Activated CD4-positive, alpha-beta T cell treated with anti-CD3 and anti-CD28 coated beads, Interleukin-10, Interleukin-2, amounts not matched to agents 100 ng/mL and 50 ng/mL, durations not matched to agents 16 hours and 8 hours (primary cell): Measurements from ENCODE around the gene DNMT3A.
A peak's percentile ranks its signal among the peaks of the same experiment; 100 is the strongest.

Source experiments
- DNase-seq: peaks from one replicate; pipeline ENCODE4 v3.0.0-alpha.2; 2020

DNMT3A gene

GRCh38 chr2:25303633-25304236 lies 38.0 kb downstream of the DNMT3A start:
- DNase-seq, result no peak

DNA sequence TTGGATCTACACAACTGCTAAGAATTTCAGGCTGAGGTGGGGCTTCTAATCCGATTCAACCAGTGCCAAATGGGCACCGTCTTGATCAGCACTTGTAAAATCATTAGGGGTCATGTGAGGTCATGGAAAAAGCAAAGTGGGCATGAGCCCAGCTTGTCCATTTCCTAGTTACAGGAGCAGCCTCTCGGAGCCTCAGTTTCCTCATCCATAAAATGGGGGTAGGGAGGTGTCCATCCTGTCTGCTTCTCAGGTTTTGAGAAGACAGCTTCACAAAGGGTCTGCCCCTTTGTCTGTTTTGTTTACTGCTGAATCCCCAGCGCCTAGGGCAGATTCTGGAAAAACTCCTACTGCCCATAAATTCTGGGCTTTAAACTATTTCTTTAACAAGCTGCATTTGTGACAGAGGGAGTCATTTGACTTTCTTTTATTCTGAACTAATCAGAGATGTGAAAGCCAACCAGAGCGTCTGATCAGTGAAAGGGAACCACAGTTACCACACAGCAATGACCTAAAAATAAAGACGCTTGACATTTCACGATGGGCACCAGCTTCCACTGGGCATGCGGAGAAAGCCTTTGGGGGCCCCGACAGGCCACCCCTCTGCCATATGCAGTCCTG lies 38.9 kb downstream of the DNMT3A start:
- DNase-seq, result no peak

DNA sequence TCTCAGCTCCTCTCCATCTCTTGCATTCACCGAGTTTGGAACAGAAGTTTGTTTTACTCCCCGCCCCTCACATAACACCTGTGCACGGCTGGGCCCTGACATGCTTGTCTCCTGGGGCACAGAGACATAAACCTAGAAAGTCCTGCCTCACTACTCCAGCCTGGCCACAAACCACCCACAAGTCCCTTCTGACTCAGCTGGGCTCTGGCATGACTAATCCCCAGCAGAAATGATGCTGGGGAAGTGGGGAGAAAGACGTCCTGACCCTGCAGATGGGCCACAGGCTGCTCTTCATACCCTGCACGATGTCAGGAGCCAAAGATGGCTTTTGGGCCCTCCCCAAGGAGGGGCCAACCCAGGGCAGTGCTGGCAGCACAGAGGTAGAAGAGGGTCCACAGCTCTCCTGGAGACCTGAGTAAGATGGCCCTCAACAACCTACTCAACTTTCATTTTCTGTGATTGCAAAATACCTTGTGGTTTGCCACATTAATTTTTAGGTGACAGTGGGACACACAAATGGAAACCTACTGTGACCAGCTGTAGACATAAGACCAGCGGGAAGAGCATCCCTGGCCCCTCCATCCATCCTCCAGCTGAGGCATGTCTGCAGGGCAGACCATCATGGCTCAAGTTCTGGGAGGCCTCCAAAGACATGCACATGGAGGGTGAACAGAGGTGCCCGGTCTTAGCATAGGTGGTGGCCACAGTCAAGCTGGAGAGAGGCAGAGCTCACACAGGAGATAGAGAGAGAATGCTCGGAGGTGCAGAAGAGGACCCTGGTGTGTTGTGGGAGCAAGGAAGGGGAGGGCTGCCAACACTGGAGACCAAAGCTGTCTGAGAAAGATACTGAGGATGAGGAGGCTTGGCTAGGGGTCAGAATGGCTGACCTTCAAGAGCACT lies 40.0 kb downstream of the DNMT3A start:
- peak; percentile 97 for DNase-seq

GRCh38 chr2:25300001-25300400 lies 41.7 kb downstream of the DNMT3A start:
- no peak for DNase-seq

DNA sequence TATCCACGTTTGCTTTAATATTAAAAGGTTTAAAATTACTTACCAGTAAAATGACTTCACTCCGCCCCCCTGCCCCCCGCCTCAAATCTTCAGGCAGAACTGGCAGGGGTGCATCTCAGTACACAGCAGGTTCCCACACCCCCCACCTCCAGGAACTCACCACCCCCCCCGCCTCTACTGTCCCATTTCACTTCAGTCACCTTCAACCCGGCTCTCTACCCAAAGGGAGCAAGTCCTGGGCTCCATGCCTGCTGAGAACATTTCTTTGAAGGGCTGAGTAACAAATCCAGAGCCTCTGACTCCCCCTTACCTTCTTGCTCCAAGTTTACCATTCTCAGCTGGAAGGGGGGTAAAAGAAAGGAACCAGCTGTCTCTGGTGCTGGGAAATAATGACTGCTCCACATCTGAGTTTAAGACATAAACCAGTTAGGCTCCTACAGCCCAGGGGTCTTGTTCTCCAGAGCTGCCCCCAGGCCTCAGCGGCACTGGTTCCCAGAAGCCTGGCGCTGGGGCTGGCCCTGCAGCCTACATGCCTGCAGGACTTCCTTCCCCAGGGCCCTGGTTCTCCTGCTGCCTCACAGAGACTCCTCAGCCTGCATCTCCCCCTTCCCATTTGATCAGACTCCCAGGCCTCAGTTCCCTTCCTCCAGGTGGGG lies 42.8 kb downstream of the DNMT3A start:
- no peak for DNase-seq

DNA sequence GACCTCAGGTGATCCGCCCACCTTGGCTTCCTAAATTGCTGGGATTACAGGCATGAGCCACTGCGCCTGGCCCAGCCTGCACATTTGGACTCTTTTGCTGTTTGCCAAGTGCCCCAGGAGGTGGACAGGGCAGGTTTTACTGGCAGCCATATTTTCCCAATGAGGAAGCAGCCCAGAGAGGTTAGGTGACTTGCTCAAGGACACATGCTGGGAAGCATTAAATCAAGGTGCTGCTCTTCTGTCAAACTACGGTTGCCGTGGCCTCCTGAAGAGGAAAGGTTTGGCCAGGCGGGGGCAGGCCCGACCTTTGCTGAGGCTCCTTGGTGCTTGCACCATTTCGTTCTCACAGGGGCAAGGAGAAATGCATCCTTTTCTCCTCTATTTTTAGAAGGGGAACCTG lies 44.0 kb downstream of the DNMT3A start:
- no peak for DNase-seq

- no peak for DNase-seq
Measured at GRCh38 chr2:25295621-25296020, 46.1 kb downstream of the DNMT3A start.

DNA sequence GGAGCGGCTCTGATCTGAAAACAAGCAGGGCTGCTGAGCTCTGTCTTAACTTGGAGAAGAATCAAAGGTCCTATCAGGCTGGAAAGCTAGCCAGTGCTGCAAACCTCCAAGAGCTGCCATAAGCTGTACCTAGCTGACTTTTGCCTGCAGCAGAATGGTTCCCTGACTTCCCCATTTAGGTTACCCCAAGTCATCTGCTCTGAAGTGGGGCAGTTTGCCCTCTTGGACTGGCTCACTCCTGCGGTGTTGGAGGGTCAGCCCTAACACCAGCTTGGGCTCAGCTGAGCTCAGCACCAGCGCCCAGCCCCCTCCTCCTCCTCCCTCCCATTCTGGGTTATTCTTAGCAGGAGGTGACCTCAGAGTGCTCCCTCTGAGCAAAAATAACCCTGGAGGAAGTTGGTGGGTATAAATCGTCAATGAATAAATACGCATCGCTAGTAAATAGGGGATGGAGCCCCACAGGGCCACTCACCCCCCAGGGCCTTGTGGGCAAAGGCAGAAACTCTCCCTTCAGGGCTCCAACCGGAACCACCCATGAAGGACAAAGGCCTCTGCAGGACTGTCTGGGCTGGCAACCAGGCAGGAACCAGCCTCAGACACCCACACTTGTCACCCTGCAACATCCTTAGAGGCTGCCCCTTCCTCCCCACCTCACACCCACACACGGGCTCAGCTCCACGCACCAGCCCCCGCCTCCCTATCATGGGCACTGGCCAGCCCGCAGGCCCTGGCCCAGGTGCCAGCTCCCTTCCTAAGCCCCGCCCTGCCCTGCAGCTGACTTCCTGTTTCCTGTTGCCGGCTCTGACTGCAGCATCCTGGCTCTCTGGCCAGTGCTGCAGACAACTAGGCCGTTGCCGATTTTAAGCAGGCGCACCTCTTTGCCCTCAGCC lies 46.9 kb downstream of the DNMT3A start:
- peak; percentile 87 for DNase-seq

DNA sequence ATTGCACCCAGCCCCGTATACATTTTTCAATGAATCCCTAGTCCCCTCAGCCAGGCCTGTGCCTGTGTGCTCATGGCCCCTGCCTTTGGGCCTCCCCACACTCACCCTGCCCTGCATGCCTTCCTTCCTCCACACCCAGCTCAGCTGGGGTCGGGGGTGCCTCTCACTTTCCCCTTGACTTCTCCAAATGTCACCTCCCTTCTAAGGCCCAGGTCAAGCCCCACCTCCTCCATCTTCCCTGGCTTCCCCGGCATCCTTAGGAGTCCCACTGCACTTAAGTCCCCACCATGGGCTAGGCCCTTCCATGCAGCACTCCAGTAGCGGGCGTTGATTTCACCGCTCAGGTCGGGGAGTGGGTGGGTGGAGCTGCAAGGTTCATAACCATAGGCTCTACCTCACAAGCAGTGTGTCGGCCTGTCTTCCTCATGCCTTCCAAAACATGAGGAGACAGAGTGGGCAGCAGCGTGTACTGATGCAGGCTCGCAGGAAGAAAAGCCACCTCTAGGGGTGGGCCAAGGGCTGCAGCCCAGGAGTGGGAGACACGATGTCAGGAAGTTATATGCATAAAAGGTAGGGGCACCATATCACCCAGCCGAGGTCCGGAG lies 47.7 kb downstream of the DNMT3A start:
- no peak for DNase-seq

GRCh38 chr2:25293145-25293544 lies 48.6 kb downstream of the DNMT3A start:
- DNase-seq, result no peak

DNA sequence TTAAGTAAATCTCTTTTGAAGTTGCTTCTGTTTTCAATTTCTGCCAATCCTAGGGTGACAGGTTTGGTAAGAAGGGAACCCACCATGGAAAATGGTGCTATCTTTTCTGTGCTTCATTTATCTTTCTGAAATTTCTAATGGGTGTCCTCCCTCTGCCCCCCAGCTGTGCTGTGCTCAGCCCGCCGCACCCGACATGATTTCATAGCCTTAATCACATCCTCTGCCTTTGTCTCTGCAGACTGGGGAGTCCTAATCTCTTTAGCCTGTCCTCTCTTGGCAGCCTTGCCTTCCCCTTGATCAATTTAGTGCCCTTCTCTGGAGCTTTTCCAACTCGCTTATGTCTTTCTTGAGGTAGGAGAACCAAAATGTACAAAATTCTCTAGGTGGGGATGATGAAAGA lies 49.3 kb downstream of the DNMT3A start:
- no peak for DNase-seq

- DNase-seq, result no peak
Measured at GRCh38 chr2:25290811-25291495, 50.8 kb downstream of the DNMT3A start.

DNA sequence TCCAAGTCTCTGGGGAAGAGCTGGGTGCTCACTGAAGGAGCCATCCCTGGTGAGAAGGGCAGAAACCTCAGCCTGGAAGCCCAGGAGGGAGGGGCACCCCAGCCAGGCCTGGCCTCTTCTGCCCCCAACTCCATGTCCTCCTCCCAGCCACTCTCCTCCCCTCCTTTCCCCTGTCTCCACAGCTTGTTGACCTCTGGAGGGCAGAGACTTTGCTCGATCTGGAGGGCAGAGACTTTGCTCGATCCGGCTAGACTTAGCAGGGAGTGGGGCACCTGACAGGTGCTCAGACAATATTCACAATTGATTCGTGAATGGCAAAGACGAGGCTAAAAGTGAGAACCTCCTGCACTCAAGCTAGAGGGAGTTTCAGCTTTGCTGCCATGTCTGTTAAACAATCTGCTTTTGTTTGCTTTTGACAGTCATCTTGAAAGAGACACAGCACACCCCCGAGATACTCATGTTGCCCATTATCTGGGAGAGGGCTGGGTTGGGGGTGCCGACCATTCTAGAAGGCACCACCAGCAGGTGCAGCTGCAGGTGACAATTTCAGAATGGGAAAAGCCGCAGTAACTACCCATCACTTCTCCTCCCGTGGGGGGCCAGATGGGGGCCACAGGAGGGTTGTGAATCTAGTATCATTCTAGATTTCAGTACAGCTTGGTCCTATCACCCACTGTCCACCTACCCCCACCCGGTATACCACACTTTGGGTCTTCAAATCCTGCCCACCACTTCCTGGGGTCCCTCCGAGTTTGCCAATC lies 54.8 kb downstream of the DNMT3A start:
- no peak for DNase-seq

GRCh38 chr2:25286025-25286400 lies 55.7 kb downstream of the DNMT3A start:
- DNase-seq, result peak; percentile 82

DNA sequence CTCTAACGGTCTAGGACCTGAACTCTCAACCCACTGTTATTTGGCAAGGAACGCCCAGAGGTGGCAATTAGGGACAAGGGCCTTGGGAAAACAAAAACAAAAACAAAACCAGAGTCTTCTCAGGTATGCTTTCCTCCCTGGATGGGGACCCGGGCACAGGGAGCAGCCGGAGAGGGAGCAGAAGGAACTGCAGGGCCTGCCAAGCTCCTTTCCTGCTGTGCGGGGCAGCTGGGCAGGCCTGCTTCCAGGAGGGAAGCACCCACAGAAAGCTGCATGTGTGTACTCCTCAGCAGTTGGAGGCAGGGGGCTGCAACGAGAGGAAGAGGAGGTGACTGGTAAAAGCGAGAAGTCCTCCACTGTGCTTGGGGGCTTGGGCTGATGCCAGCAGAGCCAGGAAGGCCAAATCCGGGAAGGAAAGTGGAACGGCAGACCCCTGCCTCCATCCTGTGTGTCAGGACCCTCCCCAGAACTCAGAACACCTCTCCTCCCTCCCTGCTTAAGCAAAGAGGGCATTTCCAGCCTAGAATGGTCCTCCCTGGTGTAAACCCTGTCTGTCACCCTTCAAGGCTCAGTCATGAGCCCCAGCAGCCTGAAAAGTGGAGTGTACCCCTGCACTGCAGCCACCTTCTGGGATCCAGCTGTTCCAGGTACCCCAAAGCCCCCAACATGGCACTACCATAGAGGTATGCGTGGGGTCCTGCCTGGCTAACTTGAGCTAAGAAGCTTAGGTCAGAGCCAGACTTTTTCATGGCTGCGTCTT lies 56.3 kb downstream of the DNMT3A start:
- DNase-seq, result no peak

GRCh38 chr2:25284756-25285155 lies 57.0 kb downstream of the DNMT3A start:
- no peak for DNase-seq

- DNase-seq, result no peak
Measured at GRCh38 chr2:25283921-25284320, 57.8 kb downstream of the DNMT3A start.

- no peak for DNase-seq
Measured at GRCh38 chr2:25281941-25282340, 59.8 kb downstream of the DNMT3A start.

- DNase-seq, result no peak
Measured at GRCh38 chr2:25281522-25281921, 60.2 kb downstream of the DNMT3A start.
